ENCODE measurements around the gene MGAT5.
A peak's percentile ranks its signal among the peaks of the same experiment; 100 is the strongest.

The MGAT5 gene

DNA sequence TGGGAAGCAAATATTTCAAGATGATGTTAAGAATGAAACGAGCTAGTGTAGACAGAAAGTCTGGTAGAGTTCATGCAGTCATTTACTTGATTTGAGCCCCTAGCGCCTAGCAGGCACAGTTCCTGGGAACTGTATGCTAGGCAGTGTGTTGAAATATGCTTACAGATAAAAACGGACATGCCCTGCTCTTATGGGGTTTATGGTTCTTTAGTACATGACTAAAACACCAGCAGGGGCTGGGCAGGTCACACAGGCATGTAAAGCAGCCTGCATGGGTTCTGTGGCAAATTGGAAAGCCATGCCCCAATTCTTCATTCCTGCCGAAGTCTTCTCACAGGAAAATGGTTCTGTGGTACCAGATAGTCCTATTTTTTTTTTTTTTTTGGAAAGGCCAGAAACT lies 27.3 kb upstream of the MGAT5 start:
- Histone ChIP-seq H3K36me3 (ENCODE audit: insufficient read depth) (no peaks in the 10 kb centered on the region), H3K27ac (no peak overlapping the region)
- TF ChIP-seq, protein P1, sequence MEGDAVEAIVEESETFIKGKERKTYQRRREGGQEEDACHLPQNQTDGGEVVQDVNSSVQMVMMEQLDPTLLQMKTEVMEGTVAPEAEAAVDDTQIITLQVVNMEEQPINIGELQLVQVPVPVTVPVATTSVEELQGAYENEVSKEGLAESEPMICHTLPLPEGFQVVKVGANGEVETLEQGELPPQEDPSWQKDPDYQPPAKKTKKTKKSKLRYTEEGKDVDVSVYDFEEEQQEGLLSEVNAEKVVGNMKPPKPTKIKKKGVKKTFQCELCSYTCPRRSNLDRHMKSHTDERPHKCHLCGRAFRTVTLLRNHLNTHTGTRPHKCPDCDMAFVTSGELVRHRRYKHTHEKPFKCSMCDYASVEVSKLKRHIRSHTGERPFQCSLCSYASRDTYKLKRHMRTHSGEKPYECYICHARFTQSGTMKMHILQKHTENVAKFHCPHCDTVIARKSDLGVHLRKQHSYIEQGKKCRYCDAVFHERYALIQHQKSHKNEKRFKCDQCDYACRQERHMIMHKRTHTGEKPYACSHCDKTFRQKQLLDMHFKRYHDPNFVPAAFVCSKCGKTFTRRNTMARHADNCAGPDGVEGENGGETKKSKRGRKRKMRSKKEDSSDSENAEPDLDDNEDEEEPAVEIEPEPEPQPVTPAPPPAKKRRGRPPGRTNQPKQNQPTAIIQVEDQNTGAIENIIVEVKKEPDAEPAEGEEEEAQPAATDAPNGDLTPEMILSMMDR (conservative IDR thresholded peaks at IDR 0.05; ENCODE audit: low read depth, low read length): no peak

DNA sequence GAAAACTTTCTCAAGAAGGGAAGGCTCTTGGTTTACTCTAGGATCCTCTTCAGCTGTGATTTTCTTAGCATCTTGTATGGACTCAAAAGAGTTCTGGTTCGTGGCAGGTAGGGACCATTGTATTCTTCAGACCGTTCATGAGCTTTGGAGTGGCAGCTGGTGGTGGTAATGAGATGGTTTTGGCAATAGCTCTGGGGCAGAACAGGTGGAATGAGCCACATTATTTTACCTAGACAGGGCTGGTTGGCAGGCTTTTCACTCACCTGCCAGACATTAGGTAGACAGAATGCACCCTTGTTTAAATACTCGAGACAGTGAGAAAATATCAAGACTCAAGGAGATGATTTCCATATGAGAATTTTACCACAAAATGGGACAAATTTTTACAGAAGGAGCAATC lies 26.2 kb upstream of the MGAT5 start:
- no peak overlapping the region for H3K4me3 ChIP-seq (IDR thresholded peaks at IDR 0.05; ENCODE audit: insufficient read depth, low read depth, low read length)
- no peak overlapping the region for H3K27ac ChIP-seq
- H4K20me1 ChIP-seq (ENCODE audit: insufficient read depth): no peaks in the 10 kb centered on the region
- no peak overlapping the region for H3K9ac ChIP-seq
- H3K4me2 ChIP-seq: no peak overlapping the region
- TF ChIP-seq, protein P1 (conservative IDR thresholded peaks at IDR 0.05; ENCODE audit: low read depth, low read length): no peak
- H3K4me1 ChIP-seq (ENCODE audit: low read depth, poor library complexity, severe bottlenecking): peaks cover 38% of the 10 kb centered on the region
- no peaks in the 10 kb centered on the region for H3K27me3 ChIP-seq (ENCODE audit: insufficient read depth, low read depth)
- no peaks in the 10 kb centered on the region for H3K36me3 ChIP-seq (ENCODE audit: insufficient read depth)
- peaks cover 83% of the 10 kb centered on the region for H3K79me2 ChIP-seq (ENCODE audit: insufficient read depth, low read depth)
- no peak overlapping the region for H2AFZ ChIP-seq (ENCODE audit: low read depth)

More for the DNA sequence above, 27.3 kb upstream of the MGAT5 start:
- Histone ChIP-seq H2AFZ (ENCODE audit: low read depth) (no peak overlapping the region), H3K9ac (no peak overlapping the region), H3K79me2 (ENCODE audit: insufficient read depth, low read depth) (peaks cover 85% of the 10 kb centered on the region), H3K27me3 (ENCODE audit: insufficient read depth, low read depth) (no peaks in the 10 kb centered on the region), H3K4me3 (IDR thresholded peaks at IDR 0.05; ENCODE audit: insufficient read depth, low read depth, low read length) (no peak overlapping the region), H3K4me1 (ENCODE audit: low read depth, poor library complexity, severe bottlenecking) (peaks cover 31% of the 10 kb centered on the region), H4K20me1 (ENCODE audit: insufficient read depth) (no peaks in the 10 kb centered on the region), H3K4me2 (no peak overlapping the region)

DNA sequence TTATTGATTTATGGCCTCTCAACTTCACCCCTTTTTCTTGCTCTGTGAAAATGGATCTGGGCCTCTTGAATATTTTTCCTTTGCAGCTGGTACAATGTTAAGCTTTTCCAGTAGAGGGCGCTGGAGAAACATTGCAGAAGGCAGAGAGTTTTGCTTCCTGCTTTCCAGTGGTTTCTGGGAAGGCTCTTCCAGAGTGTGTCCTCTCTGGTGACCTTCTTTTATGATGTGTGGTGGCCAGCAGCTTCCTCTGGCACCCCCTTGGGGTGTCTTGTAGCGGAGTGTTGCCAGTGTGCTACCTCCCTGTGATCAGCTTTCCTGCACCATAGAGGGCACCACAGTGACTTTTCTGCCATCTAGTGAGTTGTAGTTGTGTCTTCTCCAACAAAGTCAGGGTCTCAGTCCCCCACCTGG lies 25.4 kb upstream of the MGAT5 start:
- no peaks in the 10 kb centered on the region for H3K27me3 ChIP-seq (ENCODE audit: insufficient read depth, low read depth)
- H2AFZ ChIP-seq (ENCODE audit: low read depth): no peak overlapping the region
- no peaks in the 10 kb centered on the region for H3K36me3 ChIP-seq (ENCODE audit: insufficient read depth)
- H3K4me3 ChIP-seq (IDR thresholded peaks at IDR 0.05; ENCODE audit: insufficient read depth, low read depth, low read length): no peak overlapping the region
- H3K4me2 ChIP-seq: no peak overlapping the region
- H3K9ac ChIP-seq: no peak overlapping the region
- no peaks in the 10 kb centered on the region for H4K20me1 ChIP-seq (ENCODE audit: insufficient read depth)
- TF ChIP-seq, protein P1 (conservative IDR thresholded peaks at IDR 0.05; ENCODE audit: low read depth, low read length): peak; percentile 61
- H3K27ac ChIP-seq: no peak overlapping the region
- H3K79me2 ChIP-seq (ENCODE audit: insufficient read depth, low read depth): peaks cover 83% of the 10 kb centered on the region
- H3K4me1 ChIP-seq (ENCODE audit: low read depth, poor library complexity, severe bottlenecking): peaks cover 46% of the 10 kb centered on the region

DNA sequence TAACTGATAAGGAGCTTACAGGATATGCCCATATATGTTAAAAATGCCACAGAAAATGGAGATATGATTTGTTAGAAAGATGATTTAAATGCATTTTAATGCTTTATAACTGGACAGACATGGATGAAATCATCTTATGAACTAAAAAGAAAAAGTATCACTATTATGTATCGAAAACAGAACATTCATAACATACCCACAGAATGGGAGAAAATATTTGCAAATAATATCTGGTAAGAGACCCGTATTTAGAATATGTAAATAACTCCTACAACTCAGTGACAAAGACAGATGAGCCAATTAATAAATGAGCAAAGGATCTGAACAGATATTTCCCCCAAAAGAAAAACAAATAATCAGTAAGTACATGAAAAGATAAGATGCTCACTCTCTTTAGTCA lies 24.3 kb upstream of the MGAT5 start:
- no peak overlapping the region for H3K4me3 ChIP-seq (IDR thresholded peaks at IDR 0.05; ENCODE audit: insufficient read depth, low read depth, low read length)
- peaks cover 57% of the 10 kb centered on the region for H3K4me1 ChIP-seq (ENCODE audit: low read depth, poor library complexity, severe bottlenecking)
- no peak overlapping the region for H3K4me2 ChIP-seq
- no peak overlapping the region for H3K9ac ChIP-seq
- H3K36me3 ChIP-seq (ENCODE audit: insufficient read depth): no peaks in the 10 kb centered on the region
- H3K27me3 ChIP-seq (ENCODE audit: insufficient read depth, low read depth): no peaks in the 10 kb centered on the region
- H3K27ac ChIP-seq: no peak overlapping the region
- TF ChIP-seq, protein P1 (conservative IDR thresholded peaks at IDR 0.05; ENCODE audit: low read depth, low read length): no peak
- H3K79me2 ChIP-seq (ENCODE audit: insufficient read depth, low read depth): peaks cover 81% of the 10 kb centered on the region
- no peak overlapping the region for H2AFZ ChIP-seq (ENCODE audit: low read depth)
- H4K20me1 ChIP-seq (ENCODE audit: insufficient read depth): no peaks in the 10 kb centered on the region
